ENCODE data around the gene ADGRA1. TPM values are rescaled to one million over a fixed set of nuclear protein-coding genes. Genes with fewer than 3 reads are reported as not detected.

ADGRA1 gene
- total and polyA plus RNA-seq, 2 donors (not counting 3 experiments of a cell fraction or from before 2014, with no cell fraction given): not detected

DNA sequence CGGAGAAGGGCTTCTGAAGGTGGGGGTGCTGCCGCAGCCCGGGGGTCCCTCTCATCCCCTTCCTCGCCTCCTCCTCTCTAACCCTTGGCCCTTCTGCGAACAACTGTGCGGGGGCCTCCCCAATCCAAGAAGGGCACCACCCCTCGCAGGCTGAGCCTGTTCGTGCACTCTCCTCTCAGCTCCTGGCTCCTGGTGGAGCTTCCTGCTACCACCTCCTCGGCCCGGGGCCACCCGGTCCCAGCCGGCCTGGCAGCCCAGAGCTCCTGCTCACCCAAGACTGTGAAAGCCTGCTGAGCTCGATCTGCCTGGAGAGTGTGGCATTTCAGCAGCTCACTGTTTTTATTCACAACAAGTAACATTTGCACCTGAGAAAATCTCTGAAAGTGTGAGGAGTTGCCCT is 2.4 kb downstream of the ADGRA1 start:
- TF ChIP-seq POLR2AphosphoS5 (IDR thresholded peaks at IDR 0.05; ENCODE audit: insufficient read depth, low read depth, low read length): no peak
- no peak for TF ChIP-seq GATA2 (IDR thresholded peaks at IDR 0.05; ENCODE audit: insufficient read depth, insufficient read length, low read depth, low read length)
- TF ChIP-seq MYC (IDR thresholded peaks at IDR 0.05; ENCODE audit: low read depth, low read length): no peak
- TF ChIP-seq, protein P1, sequence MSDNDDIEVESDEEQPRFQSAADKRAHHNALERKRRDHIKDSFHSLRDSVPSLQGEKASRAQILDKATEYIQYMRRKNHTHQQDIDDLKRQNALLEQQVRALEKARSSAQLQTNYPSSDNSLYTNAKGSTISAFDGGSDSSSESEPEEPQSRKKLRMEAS (IDR thresholded peaks at IDR 0.05; ENCODE audit: insufficient read depth, insufficient read length): no peak
- TF ChIP-seq EZH2 (IDR thresholded peaks at IDR 0.05; ENCODE audit: borderline replicate concordance, low read depth, low read length, severe bottlenecking): no peak
- TF ChIP-seq, protein P2, sequence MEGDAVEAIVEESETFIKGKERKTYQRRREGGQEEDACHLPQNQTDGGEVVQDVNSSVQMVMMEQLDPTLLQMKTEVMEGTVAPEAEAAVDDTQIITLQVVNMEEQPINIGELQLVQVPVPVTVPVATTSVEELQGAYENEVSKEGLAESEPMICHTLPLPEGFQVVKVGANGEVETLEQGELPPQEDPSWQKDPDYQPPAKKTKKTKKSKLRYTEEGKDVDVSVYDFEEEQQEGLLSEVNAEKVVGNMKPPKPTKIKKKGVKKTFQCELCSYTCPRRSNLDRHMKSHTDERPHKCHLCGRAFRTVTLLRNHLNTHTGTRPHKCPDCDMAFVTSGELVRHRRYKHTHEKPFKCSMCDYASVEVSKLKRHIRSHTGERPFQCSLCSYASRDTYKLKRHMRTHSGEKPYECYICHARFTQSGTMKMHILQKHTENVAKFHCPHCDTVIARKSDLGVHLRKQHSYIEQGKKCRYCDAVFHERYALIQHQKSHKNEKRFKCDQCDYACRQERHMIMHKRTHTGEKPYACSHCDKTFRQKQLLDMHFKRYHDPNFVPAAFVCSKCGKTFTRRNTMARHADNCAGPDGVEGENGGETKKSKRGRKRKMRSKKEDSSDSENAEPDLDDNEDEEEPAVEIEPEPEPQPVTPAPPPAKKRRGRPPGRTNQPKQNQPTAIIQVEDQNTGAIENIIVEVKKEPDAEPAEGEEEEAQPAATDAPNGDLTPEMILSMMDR (IDR thresholded peaks at IDR 0.05; ENCODE audit: extremely low read depth in 1 of 2, insufficient read depth in 1 of 2, low read depth in 1 of 2, low read length in 2 of 2): no peak
- no peak for TF ChIP-seq POLR2A (IDR thresholded peaks at IDR 0.05; ENCODE audit: low read depth, low read length)
- no peak for TF ChIP-seq FOS (IDR thresholded peaks at IDR 0.05; ENCODE audit: borderline replicate concordance, insufficient read depth, low read length)
- TF ChIP-seq JUN (IDR thresholded peaks at IDR 0.05; ENCODE audit: borderline replicate concordance, insufficient read depth, insufficient read length, low read depth): no peak
- peaks cover 5 to 12% of the 10 kb centered on the region in 2 experiments for H3K27me3 ChIP-seq (ENCODE audit: control insufficient read depth in 2 of 2, insufficient read depth in 2 of 2, low read length in 2 of 2)
- no peaks in the 10 kb centered on the region for H3K9me1 ChIP-seq (replicated peaks; ENCODE audit: control insufficient read depth, extremely low read depth, insufficient read depth, low read length)
- no peak overlapping the region for H3K9ac ChIP-seq (replicated peaks; ENCODE audit: extremely low read depth, insufficient read depth, low read length)
- FAIRE-seq (no peak), DNase-seq (ENCODE audit: low read depth, low spot score) (no peak)
- no TSS peak for BruUV-seq (replicated peaks)
- no peak overlapping the region for H3K27ac ChIP-seq (ENCODE audit: insufficient read depth, low read depth, low read length)
- no peaks in the 10 kb centered on the region for H3K79me2 ChIP-seq (ENCODE audit: control insufficient read depth, insufficient read depth, low read length)
- POLR2A ChIA-PET: no interaction called here
- no peak overlapping the region for H3K4me3 ChIP-seq (replicated peaks in 1 of 3; ENCODE audit: insufficient read depth in 1 of 3, low read depth in 1 of 3, low read length in 3 of 3)
- no peaks in the 10 kb centered on the region for H3K36me3 ChIP-seq (ENCODE audit: control insufficient read depth in 2 of 2, extremely low read depth in 1 of 2, insufficient read depth in 2 of 2, low read length in 2 of 2)
- H3K9me3 ChIP-seq (replicated peaks; ENCODE audit: control insufficient read depth, insufficient read depth, low read length): no peaks in the 10 kb centered on the region
- no peaks in the 10 kb centered on the region for H4K20me1 ChIP-seq (replicated peaks; ENCODE audit: control insufficient read depth, extremely low read depth, insufficient read depth, low read length)
- H2AFZ ChIP-seq (ENCODE audit: low read depth, low read length): no peak overlapping the region
- dilution Hi-C loops (cut with MboI; ENCODE audit: extremely low pct_ligation_motif_present, low sequenced_read_pairs): no loop called here
- H3K4me2 ChIP-seq (ENCODE audit: insufficient read depth, low read length): no peak overlapping the region
- CTCF ChIA-PET: no interaction called here
- intact Hi-C loops (cut with micrococcal nuclease): no loop called here
- H3K4me1 ChIP-seq (ENCODE audit: control insufficient read depth, extremely low read depth, insufficient read depth, low read length): no peaks in the 10 kb centered on the region
